ENCODE measurements around the gene KLF5. TPM values are rescaled to one million over a fixed set of nuclear protein-coding genes. Genes with fewer than 3 reads are reported as not detected.

Gene KLF5
- total RNA-seq, 1 donor from 2014 or later, result 0.89 TPM

DNA sequence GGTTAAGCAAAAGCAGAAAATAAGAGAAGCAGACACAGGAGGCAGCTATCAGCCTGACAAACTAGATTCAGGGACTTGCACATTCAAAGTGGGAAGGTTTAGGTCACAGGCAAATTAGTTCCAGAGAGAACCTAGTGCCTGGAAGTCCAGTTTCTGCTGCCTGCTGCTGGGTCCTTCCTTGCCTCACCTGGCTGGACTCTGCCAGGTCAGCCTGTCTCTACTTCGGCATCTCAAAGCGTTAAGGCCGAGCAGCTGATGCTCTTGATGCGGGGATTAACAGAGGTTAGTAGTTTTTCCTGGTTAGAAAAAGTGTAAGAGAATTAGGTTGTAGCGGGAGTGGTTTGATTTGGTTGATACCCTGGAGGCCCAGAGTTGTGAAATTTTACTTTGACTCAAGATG is 52.0 kb downstream of the KLF5 start:
- intact Hi-C loops (cut with micrococcal nuclease), result no loop called here
- no peak for DNase-seq
- no peak for ATAC-seq

GRCh38 chr13:73111331-73111730 is 52.5 kb downstream of the KLF5 start:
- intact Hi-C loops (cut with micrococcal nuclease), result no loop called here
- DNase-seq (no peak), ATAC-seq (no peak)

- DNase-seq (no peak), ATAC-seq (no peak)
- intact Hi-C loops (cut with micrococcal nuclease), result no loop called here
Measured at GRCh38 chr13:73119612-73120011, 60.8 kb downstream of the KLF5 start.

All from left ventricle myocardium superior (tissue), 1 donor.